K562 (cell line): Measurements from ENCODE around the gene STYXL1. TPM values are rescaled to one million over a fixed set of nuclear protein-coding genes. Genes with fewer than 3 reads are reported as not detected.

ENCODE experiments used
- ATAC-seq: fragments of 200-7000 bp; cut with Tn5 transposase; 3 replicates; pipeline ENCODE4 v1.9.1; 2020; ENCODE audit warnings: moderate library complexity
- BruUV-seq: library from RNA; stranded (reverse); fragments of 400-500 nt; replicated peaks from 2 replicates; lab custom pipeline; 2021; lab: Mats Ljungman, UMichigan
- CTCF ChIA-PET: fragments of 300-600 bp; formaldehyde crosslinking; extraction: SDS; loops from one replicate; lab custom pipeline; 2021; ENCODE audit warnings: low intra/inter-chr PET ratio; lab: Yijun Ruan, JAX
- POLR2A ChIA-PET: fragments of 300-600, 350-650 bp; sonication (Branson Sonifier 250); formaldehyde crosslinking; extraction: SDS; loops from one replicate; lab custom pipeline; 2021; ENCODE audit warnings: antibody characterized with exemption, inconsistent platforms; lab: Yijun Ruan, JAX
- DNase-seq, 4 experiments: peaks; one replicate each; pipeline versions ENCODE4 v3.0.0 to v3.0.0-alpha.2; 2011 to 2018; ENCODE audit warnings: low spot score in 3 of 4, mixed read lengths in 3 of 4; ENCODE audit errors: extremely low read depth in 1 of 4
- FAIRE-seq: peaks from 2 replicates; lab custom pipeline; 2011; peaks lifted over from hg19 to GRCh38; lab: Jason Lieb, UNC
- H2AFZ ChIP-seq: 2 replicates; pipeline ENCODE4 v1.6.0; 2011; ENCODE audit warnings: low read depth, low read length, control low read depth, inconsistent platforms
- H3K27ac ChIP-seq: fragments of 200-600 bp; 3 replicates; pipeline ENCODE4 v1.8.0; 2011; ENCODE audit warnings: low read depth, mild to moderate bottlenecking, control low read depth, inconsistent platforms, low read length, moderate library complexity, mixed read lengths; ENCODE audit errors: extremely low read depth
- H3K27me3 ChIP-seq, 2 experiments: fragments of 300-600 bp in 1 of 2; 2 replicates in 1 of 2; 3 replicates in 1 of 2; pipeline versions ENCODE4 v1.6.0 to v1.8.0; 2011; ENCODE audit warnings: inconsistent platforms in 2 of 2, low read length in 2 of 2, mild to moderate bottlenecking in 1 of 2, mixed read lengths in 1 of 2, moderate library complexity in 1 of 2; ENCODE audit not compliant: control insufficient read depth in 2 of 2, insufficient read depth in 2 of 2
- H3K36me3 ChIP-seq: fragments of 300-600 bp; 3 replicates; pipeline ENCODE4 v1.8.0; 2011; ENCODE audit warnings: mild to moderate bottlenecking, low read length, inconsistent platforms; ENCODE audit not compliant: control insufficient read depth, insufficient read depth
- H3K4me1 ChIP-seq, 2 experiments: fragments of 200-600 bp in 1 of 2; replicated peaks in 1 of 2; 2 replicates in 1 of 2; 3 replicates in 1 of 2; pipeline versions ENCODE4 v1.5.1 to v1.8.0; 2011; ENCODE audit warnings: inconsistent platforms in 2 of 2, low read length in 2 of 2, mild to moderate bottlenecking in 1 of 2, mixed read lengths in 1 of 2, moderate library complexity in 1 of 2; ENCODE audit not compliant: control insufficient read depth in 2 of 2, insufficient read depth in 2 of 2
- H3K4me2 ChIP-seq: 2 replicates; pipeline ENCODE4 v1.6.1; 2011; ENCODE audit warnings: low read length, control low read depth, inconsistent platforms, mixed read lengths; ENCODE audit not compliant: insufficient read depth
- H3K4me3 ChIP-seq: fragments of 200-600 bp; sonication (generic), shearing (Covaris generic); 2 replicates; pipeline ENCODE4 v1.5.1; 2016; ENCODE audit warnings: control low read depth, inconsistent platforms
- H3K79me2 ChIP-seq: fragments of 200-600 bp; 3 replicates; pipeline ENCODE4 v1.8.0; 2011; ENCODE audit warnings: low read length, inconsistent platforms; ENCODE audit not compliant: control insufficient read depth, insufficient read depth
- H3K9ac ChIP-seq, 2 experiments: 2 replicates each; pipeline versions ENCODE4 v1.6.0 to v1.6.1; 2011; ENCODE audit warnings: low read depth in 2 of 2, low read length in 2 of 2, control low read depth in 1 of 2, inconsistent platforms in 1 of 2, mild to moderate bottlenecking in 1 of 2, mixed read lengths in 1 of 2; ENCODE audit not compliant: insufficient read depth in 1 of 2
- H3K9me1 ChIP-seq: one replicate; pipeline ENCODE4 v1.6.0; 2011; ENCODE audit warnings: inconsistent platforms, mild to moderate bottlenecking, low read length, moderate library complexity; ENCODE audit not compliant: control insufficient read depth, insufficient read depth
- H3K9me3 ChIP-seq: replicated peaks from 2 replicates; pipeline ENCODE4 v1.5.1; 2011; ENCODE audit warnings: low read depth, low read length, inconsistent platforms; ENCODE audit not compliant: control insufficient read depth, insufficient read depth
- H4K20me1 ChIP-seq: replicated peaks from 2 replicates; pipeline ENCODE4 v1.6.1; 2011; ENCODE audit warnings: low read length, inconsistent platforms, mixed read lengths; ENCODE audit not compliant: control insufficient read depth, insufficient read depth
- ETV6 ChIP-seq, 3 experiments: fragments of 150-350 bp in 1 of 3; sonication (generic) in 1 of 3; formaldehyde crosslinking in 1 of 3; IDR thresholded peaks; 2 replicates each; pipeline versions ENCODE4 v1.6.1 to v1.8.0; 2014 to 2022; ENCODE audit warnings: borderline replicate concordance in 2 of 3, low read depth in 2 of 3, antibody characterized with exemption in 1 of 3, low read length in 1 of 3, mild to moderate bottlenecking in 1 of 3, missing genetic modification reagents in 1 of 3
- HMG20B ChIP-seq: fragments of 250-450 bp; sonication (Bioruptor Pico); IDR thresholded peaks from 2 replicates; pipeline ENCODE4 v1.5.0; 2021; ENCODE audit warnings: mild to moderate bottlenecking
- MCM5 ChIP-seq: fragments of 450-650 bp; IDR thresholded peaks from 2 replicates; pipeline ENCODE4 v1.6.1; 2016; ENCODE audit warnings: low read depth
- RB1 ChIP-seq: fragments of 450-650 bp; IDR thresholded peaks from 2 replicates; pipeline ENCODE4 v1.6.1; 2017; ENCODE audit warnings: low read depth, mild to moderate bottlenecking
- ZBTB1 ChIP-seq: sonication (generic); formaldehyde crosslinking; IDR thresholded peaks from 2 replicates; pipeline ENCODE4 v1.8.1; 2023; ENCODE audit warnings: missing genetic modification reagents, low read depth, mild to moderate bottlenecking, borderline replicate concordance
- ZBTB17 ChIP-seq: fragments of 450-650 bp; formaldehyde crosslinking; IDR thresholded peaks from 2 replicates; pipeline ENCODE4 v1.4.0; 2020; ENCODE audit warnings: mild to moderate bottlenecking
- ZNF133 ChIP-seq: fragments of 250-450 bp; sonication (Bioruptor Pico); IDR thresholded peaks from 2 replicates; pipeline ENCODE4 v1.4.0; 2020; ENCODE audit warnings: mild to moderate bottlenecking
- ZNF217 ChIP-seq: sonication (generic); formaldehyde crosslinking; IDR thresholded peaks from 2 replicates; pipeline ENCODE4 v1.8.0; 2022; ENCODE audit warnings: mild to moderate bottlenecking, missing genetic modification reagents
- ZNF436 ChIP-seq: fragments of 250-450, 450-650 bp; sonication (Bioruptor Pico); formaldehyde crosslinking; IDR thresholded peaks from 2 replicates; pipeline ENCODE4 v1.7.0; 2020; ENCODE audit warnings: mild to moderate bottlenecking
- WGBS: fragments of 100-300 bp; shearing (Covaris generic); methylation state at CpG from one replicate; pipeline ENCODE4 v1.1.6; 2016; ENCODE audit warnings: low coverage, mixed read lengths; ENCODE audit not compliant: insufficient coverage; ENCODE audit errors: missing lambda C conversion rate; 5-methylcytosine and 5-hydroxymethylcytosine counted together
- in situ Hi-C: fragments of 300-500 bp; cut with MboI; formaldehyde crosslinking; loops from 4 replicates; pipeline ENCODE4 v1.15.0; 2018; ENCODE audit warnings: inconsistent platforms, mixed read lengths
- intact Hi-C: fragments of 100-400 bp; cut with micrococcal nuclease; formaldehyde crosslinking; loops from 2 replicates; pipeline ENCODE4 v1.14.2; 2022
- polyA plus RNA-seq, 8 experiments: library from polyadenylated mRNA; depleted of rRNA in 4 of 8; stranded (reverse) in 5 of 8; unstranded in 3 of 8; fragments of >200 nt; fragmentation: Nextera tagmentation in 2 of 8; fragmentation: Illumina TruSeq in 1 of 8; extraction: Ambion mirVana in 2 of 8; extraction: Trizol in 1 of 8; gene quantifications; 2 replicates each; pipeline versions ENCODE4 v1.2.1 to v1.2.3, GENCODE V29; 2011 to 2014; ENCODE audit warnings: inconsistent platforms in 1 of 8, missing spikeins in 1 of 8
- total RNA-seq, 7 experiments: library from RNA; depleted of rRNA in 6 of 7; stranded (reverse); fragments of >200 nt in 6 of 7; fragmentation: Illumina TruSeq in 2 of 7; extraction: Trizol in 2 of 7; gene quantifications; 2 replicates each; pipeline versions ENCODE4 v1.2.1 to v1.2.3, GENCODE V29; 2011 to 2021; ENCODE audit warnings: low replicate concordance in 1 of 7
- TF ChIP-seq, protein P1 (sequence below), 2 experiments: fragments of 450-650 bp; IDR thresholded peaks; 2 replicates each; pipeline ENCODE4 v1.6.1; 2018; ENCODE audit warnings: mild to moderate bottlenecking in 2 of 2, low read depth in 1 of 2; ENCODE audit not compliant: partially characterized antibody in 2 of 2
- TF ChIP-seq, protein P2 (sequence below): IDR thresholded peaks from 2 replicates; pipeline ENCODE4 v1.6.1; 2016; ENCODE audit warnings: missing genetic modification characterization, missing compliant biosample characterization

Gene STYXL1
- total and polyA plus RNA-seq, 9 of the 15 experiments (the other 6 are each of a cell fraction or from before 2014, with no cell fraction given), result 36.5 to 97.2 (median 49.9) TPM

DNA sequence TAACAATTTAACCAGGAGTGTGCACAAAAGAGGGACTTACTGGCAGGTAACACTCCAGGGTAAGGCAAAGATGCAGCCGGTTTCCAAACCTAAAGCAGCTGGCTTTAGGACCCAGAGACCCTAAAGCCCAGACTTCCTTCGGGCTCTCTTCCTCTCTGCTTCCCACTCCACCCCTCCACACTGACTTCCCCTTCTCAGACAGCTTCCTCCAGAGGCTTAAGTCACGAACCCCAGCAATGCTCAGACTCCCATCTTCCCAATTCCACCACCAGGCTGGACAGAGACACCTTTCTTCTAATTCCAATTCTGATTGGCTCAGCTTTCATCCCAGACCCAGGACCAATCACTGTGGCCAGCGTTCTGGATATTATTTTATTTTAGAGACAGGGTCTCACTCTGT lies 24.8 kb downstream of the STYXL1 start:
- Histone ChIP-seq H3K79me2 (no peaks in the 10 kb centered on the region), H3K27ac (no peak overlapping the region), H3K9ac (peak overlapping the region in 1 of 2 experiments; percentile 69; a peak in 1 of 4 replicates), H2AFZ (peak overlapping the region; percentile 20; the same call in 1 of the 2 replicates), H4K20me1 (no peaks in the 10 kb centered on the region), H3K4me1 (peaks cover 0 to 4% of the 10 kb centered on the region in 2 experiments; a peak in 2 of 5 replicates), H3K9me1 (no peaks in the 10 kb centered on the region), H3K9me3 (no peaks in the 10 kb centered on the region), H3K4me3 (no peak overlapping the region), H3K36me3 (peaks cover 37% of the 10 kb centered on the region), H3K27me3 (no peaks in the 10 kb centered on the region), H3K4me2 (no peak overlapping the region)
- no TSS peak for BruUV-seq
- 17% methylated on average over 4 of the region's 4 CpGs for WGBS
- DNase-seq (peak in 1 of 4 experiments; percentile 36), ATAC-seq (peak; percentile 81), FAIRE-seq (no peak)
- in situ Hi-C loops, result loop anchor here (5.0 to 25.0 kb wide), 2 partner anchors 156 to 586 kb away; no protein-coding TSS in a partner anchor
- ChIA-PET POLR2A (interaction anchor here (1.1 to 1.3 kb wide), 2 partner anchors 17 to 29 kb away, joined by 3 read pairs; no protein-coding TSS in a partner anchor), CTCF (interaction anchor here (0.5 to 4.3 kb wide), 2 partner anchors 118 to 156 kb away, joined by 4 to 95 read pairs; no protein-coding TSS in a partner anchor)
- intact Hi-C loops, result loop anchor here (5.0 kb wide), 1 partner anchor 76 kb away; no protein-coding TSS in a partner anchor
- TF ChIP-seq ZNF133 (CRISPR knock-in tag) (no peak), ETV6 (IDR thresholded peaks at IDR 0.05; ENCODE audit: borderline replicate concordance in 1 of 2, low read depth in 2 of 2, low read length in 1 of 2) (peak; percentile 55 to 90; a peak in 3 of 4 replicates), ETV6 (CRISPR knock-in tag; IDR thresholded peaks at IDR 0.05; ENCODE audit: borderline replicate concordance) (no peak), ZBTB17 (CRISPR knock-in tag) (no peak), ZNF436 (CRISPR knock-in tag) (no peak), RB1 (peak; percentile 8; the same call in 1 of the 2 replicates), HMG20B (CRISPR knock-in tag) (no peak), ZBTB1 (CRISPR knock-in tag) (no peak), ZNF217 (CRISPR knock-in tag) (no peak), MCM5 (no peak)
- TF ChIP-seq, protein P1, sequence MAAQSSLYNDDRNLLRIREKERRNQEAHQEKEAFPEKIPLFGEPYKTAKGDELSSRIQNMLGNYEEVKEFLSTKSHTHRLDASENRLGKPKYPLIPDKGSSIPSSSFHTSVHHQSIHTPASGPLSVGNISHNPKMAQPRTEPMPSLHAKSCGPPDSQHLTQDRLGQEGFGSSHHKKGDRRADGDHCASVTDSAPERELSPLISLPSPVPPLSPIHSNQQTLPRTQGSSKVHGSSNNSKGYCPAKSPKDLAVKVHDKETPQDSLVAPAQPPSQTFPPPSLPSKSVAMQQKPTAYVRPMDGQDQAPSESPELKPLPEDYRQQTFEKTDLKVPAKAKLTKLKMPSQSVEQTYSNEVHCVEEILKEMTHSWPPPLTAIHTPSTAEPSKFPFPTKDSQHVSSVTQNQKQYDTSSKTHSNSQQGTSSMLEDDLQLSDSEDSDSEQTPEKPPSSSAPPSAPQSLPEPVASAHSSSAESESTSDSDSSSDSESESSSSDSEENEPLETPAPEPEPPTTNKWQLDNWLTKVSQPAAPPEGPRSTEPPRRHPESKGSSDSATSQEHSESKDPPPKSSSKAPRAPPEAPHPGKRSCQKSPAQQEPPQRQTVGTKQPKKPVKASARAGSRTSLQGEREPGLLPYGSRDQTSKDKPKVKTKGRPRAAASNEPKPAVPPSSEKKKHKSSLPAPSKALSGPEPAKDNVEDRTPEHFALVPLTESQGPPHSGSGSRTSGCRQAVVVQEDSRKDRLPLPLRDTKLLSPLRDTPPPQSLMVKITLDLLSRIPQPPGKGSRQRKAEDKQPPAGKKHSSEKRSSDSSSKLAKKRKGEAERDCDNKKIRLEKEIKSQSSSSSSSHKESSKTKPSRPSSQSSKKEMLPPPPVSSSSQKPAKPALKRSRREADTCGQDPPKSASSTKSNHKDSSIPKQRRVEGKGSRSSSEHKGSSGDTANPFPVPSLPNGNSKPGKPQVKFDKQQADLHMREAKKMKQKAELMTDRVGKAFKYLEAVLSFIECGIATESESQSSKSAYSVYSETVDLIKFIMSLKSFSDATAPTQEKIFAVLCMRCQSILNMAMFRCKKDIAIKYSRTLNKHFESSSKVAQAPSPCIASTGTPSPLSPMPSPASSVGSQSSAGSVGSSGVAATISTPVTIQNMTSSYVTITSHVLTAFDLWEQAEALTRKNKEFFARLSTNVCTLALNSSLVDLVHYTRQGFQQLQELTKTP (IDR thresholded peaks at IDR 0.05; ENCODE audit: low read depth in 1 of 2, partially characterized antibody in 2 of 2), result peak in 1 of 2 experiments; percentile 9
- TF ChIP-seq, protein P2, sequence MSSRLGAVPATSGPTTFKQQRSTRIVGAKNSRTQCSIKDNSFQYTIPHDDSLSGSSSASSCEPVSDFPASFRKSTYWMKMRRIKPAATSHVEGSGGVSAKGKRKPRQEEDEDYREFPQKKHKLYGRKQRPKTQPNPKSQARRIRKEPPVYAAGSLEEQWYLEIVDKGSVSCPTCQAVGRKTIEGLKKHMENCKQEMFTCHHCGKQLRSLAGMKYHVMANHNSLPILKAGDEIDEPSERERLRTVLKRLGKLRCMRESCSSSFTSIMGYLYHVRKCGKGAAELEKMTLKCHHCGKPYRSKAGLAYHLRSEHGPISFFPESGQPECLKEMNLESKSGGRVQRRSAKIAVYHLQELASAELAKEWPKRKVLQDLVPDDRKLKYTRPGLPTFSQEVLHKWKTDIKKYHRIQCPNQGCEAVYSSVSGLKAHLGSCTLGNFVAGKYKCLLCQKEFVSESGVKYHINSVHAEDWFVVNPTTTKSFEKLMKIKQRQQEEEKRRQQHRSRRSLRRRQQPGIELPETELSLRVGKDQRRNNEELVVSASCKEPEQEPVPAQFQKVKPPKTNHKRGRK (tag), result no peak
